Calu3 (cell line): Measurements from ENCODE around the gene MUS81. TPM values are rescaled to one million over a fixed set of nuclear protein-coding genes. Genes with fewer than 3 reads are reported as not detected.

Experiments
- BruUV-seq: library from RNA; stranded (reverse); fragments of 400-500 nt; replicated peaks from 2 replicates; lab custom pipeline; 2021; lab: Mats Ljungman, UMichigan
- CTCF ChIA-PET: fragments of 300-600 bp; sonication (Branson Sonifier 250); formaldehyde crosslinking; loops from one replicate; lab custom pipeline; 2022; ENCODE audit warnings: antibody characterized with exemption; lab: Charles Lee
- DNase-seq: peaks from one replicate; pipeline ENCODE4 v3.0.0; 2022
- H3K27ac Mint-ChIP-seq: one replicate; pipeline ENCODE4 v1.8.0; 2022; ENCODE audit warnings: mixed read lengths; ENCODE audit not compliant: unreplicated experiment
- H3K27me3 Mint-ChIP-seq: one replicate; pipeline ENCODE4 v1.8.0; 2022; ENCODE audit warnings: mixed read lengths; ENCODE audit not compliant: unreplicated experiment
- H3K36me3 Mint-ChIP-seq: one replicate; pipeline ENCODE4 v1.8.0; 2022; ENCODE audit warnings: mild to moderate bottlenecking, moderate library complexity, mixed read lengths; ENCODE audit not compliant: insufficient read depth, unreplicated experiment
- H3K4me1 Mint-ChIP-seq: one replicate; pipeline ENCODE4 v1.8.0; 2022; ENCODE audit warnings: mild to moderate bottlenecking, low read depth, mixed read lengths; ENCODE audit not compliant: unreplicated experiment
- H3K4me3 Mint-ChIP-seq: one replicate; pipeline ENCODE4 v1.8.0; 2022; ENCODE audit warnings: mild to moderate bottlenecking, low read depth, moderate library complexity, mixed read lengths; ENCODE audit not compliant: unreplicated experiment
- H3K9me3 Mint-ChIP-seq: one replicate; pipeline ENCODE4 v1.8.0; 2022; ENCODE audit warnings: low read depth, mixed read lengths; ENCODE audit not compliant: unreplicated experiment
- CTCF ChIP-seq: fragments of 200-600 bp; IDR thresholded peaks from one replicate; pipeline ENCODE4 v1.8.0; 2022; ENCODE audit warnings: antibody characterized with exemption; ENCODE audit not compliant: unreplicated experiment
- intact Hi-C: fragments of 100-400 bp; cut with micrococcal nuclease; formaldehyde crosslinking; loops from one replicate; pipeline ENCODE4 v1.10.0; 2022; ENCODE audit not compliant: unreplicated experiment
- total RNA-seq: library from RNA; stranded (reverse); gene quantifications from 2 replicates; pipeline ENCODE4 v1.2.3, GENCODE V29; 2022

MUS81 gene
- total RNA-seq, 1 experiment from 2014 or later, result 67.6 TPM

GRCh38 chr11:65898656-65899355 lies 38.6 kb downstream of the MUS81 start:
- peak overlapping the region; percentile 84 for H3K4me3 Mint-ChIP-seq
- no peak for TF ChIP-seq CTCF
- peaks cover 90% of the 10 kb centered on the region for H3K36me3 Mint-ChIP-seq
- DNase-seq, result no peak
- intact Hi-C loops, result no loop called here
- CTCF ChIA-PET, result interaction anchor here (0.7 to 1.3 kb wide), 5 partner anchors 8 to 52 kb away, joined by 3 to 6 read pairs (median 4); partner anchors contain the start of gene CCDC85B
- no peaks in the 10 kb centered on the region for H3K27me3 Mint-ChIP-seq
- BruUV-seq, result TSS peak; percentile 27
- H3K9me3 Mint-ChIP-seq, result no peaks in the 10 kb centered on the region
- peak overlapping the region; percentile 97 for H3K27ac Mint-ChIP-seq
- H3K4me1 Mint-ChIP-seq, result peaks cover 57% of the 10 kb centered on the region

GRCh38 chr11:65899356-65900124 lies 39.3 kb downstream of the MUS81 start:
- peak; percentile 87 for DNase-seq
- Mint-ChIP-seq H3K27ac (peak overlapping the region; percentile 97), H3K9me3 (no peaks in the 10 kb centered on the region), H3K36me3 (peaks cover 82% of the 10 kb centered on the region), H3K4me1 (peaks cover 64% of the 10 kb centered on the region), H3K27me3 (no peaks in the 10 kb centered on the region), H3K4me3 (peak overlapping the region; percentile 84)
- CTCF ChIA-PET, result interaction anchor here (1.0 to 1.3 kb wide), 3 partner anchors 8 to 16 kb away, joined by 4 to 6 read pairs (median 4); partner anchors contain the start of gene CCDC85B
- intact Hi-C loops, result no loop called here
- BruUV-seq, result no TSS peak
- no peak for TF ChIP-seq CTCF

- Mint-ChIP-seq H3K4me1 (peaks cover 62% of the 10 kb centered on the region), H3K4me3 (peak within 1 kb of the TSS; percentile 84), H3K9me3 (no peaks in the 10 kb centered on the region), H3K27me3 (no peaks in the 10 kb centered on the region), H3K36me3 (peaks cover 75% of the 10 kb centered on the region), H3K27ac (peak within 1 kb of the TSS; percentile 97)
- TF ChIP-seq CTCF, result no peak
- peak; percentile 99 for DNase-seq
- CTCF ChIA-PET, result interaction anchor here (1.0 to 1.9 kb wide), 4 partner anchors 9 to 15 kb away, joined by 3 to 5 read pairs (median 4); partner anchors contain the start of gene FIBP
- intact Hi-C loops, result no loop called here
- no TSS peak for BruUV-seq
Observed at GRCh38 chr11:65900125-65900898, 40.1 kb downstream of the MUS81 start, which contains the start of gene FOSL1. FOSL1 (minus strand) TSS chr11:65900388; CDS start chr11:65900339, 49 bp downstream.

- H3K27ac Mint-ChIP-seq, result peak overlapping the region; percentile 97
- peak overlapping the region; percentile 84 for H3K4me3 Mint-ChIP-seq
- peaks cover 69% of the 10 kb centered on the region for H3K36me3 Mint-ChIP-seq
- intact Hi-C loops, result no loop called here
- BruUV-seq, result no TSS peak
- H3K4me1 Mint-ChIP-seq, result peaks cover 56% of the 10 kb centered on the region
- TF ChIP-seq CTCF, result no peak
- DNase-seq, result no peak
- no peaks in the 10 kb centered on the region for H3K9me3 Mint-ChIP-seq
- H3K27me3 Mint-ChIP-seq, result no peaks in the 10 kb centered on the region
- CTCF ChIA-PET, result interaction anchor here (1.0 to 1.9 kb wide), 4 partner anchors 9 to 16 kb away, joined by 3 to 5 read pairs (median 4); partner anchors contain the start of gene FIBP
Observed at GRCh38 chr11:65900899-65901180, 40.6 kb downstream of the MUS81 start.
